Measurements from ENCODE around the gene PODXL. TPM values are rescaled to one million over a fixed set of nuclear protein-coding genes. Genes with fewer than 3 reads are reported as not detected.

The PODXL gene
- total and polyA plus RNA-seq, 2 donors (not counting 3 experiments of a cell fraction or from before 2014, with no cell fraction given), result 86.4 to 156 TPM

DNA sequence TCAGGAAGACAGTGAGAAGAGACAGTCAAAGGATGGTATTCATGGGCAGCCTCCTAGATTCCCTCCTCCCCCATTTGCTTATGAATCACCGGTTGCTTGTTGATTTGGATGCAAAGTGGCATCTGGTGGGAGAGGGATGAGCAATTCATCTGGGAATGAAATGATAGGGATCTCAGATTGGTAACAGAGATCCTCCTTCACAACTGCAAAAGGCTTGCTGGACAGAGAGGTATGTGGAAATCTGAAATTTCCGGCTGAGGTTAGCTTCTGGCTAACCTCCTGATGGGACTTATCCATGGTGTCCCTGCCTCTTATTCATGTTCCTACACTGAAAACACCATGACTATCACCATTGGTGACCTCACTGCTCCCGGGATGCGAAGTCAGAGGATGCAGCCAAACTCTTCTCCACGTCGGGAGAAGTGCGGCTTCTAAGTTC, 48.4 kb upstream of the PODXL start:
- Histone ChIP-seq H3K79me2 (ENCODE audit: control insufficient read depth, insufficient read depth, low read length) (no peaks in the 10 kb centered on the region), H3K9me3 (replicated peaks; ENCODE audit: control insufficient read depth, insufficient read depth, low read length) (no peaks in the 10 kb centered on the region), H3K4me2 (ENCODE audit: insufficient read depth, low read length) (no peak overlapping the region), H3K4me1 (ENCODE audit: control insufficient read depth, extremely low read depth, insufficient read depth, low read length) (no peaks in the 10 kb centered on the region), H3K4me3 (replicated peaks in 1 of 3; ENCODE audit: insufficient read depth in 1 of 3, low read depth in 1 of 3, low read length in 3 of 3) (no peak overlapping the region), H3K9me1 (replicated peaks; ENCODE audit: control insufficient read depth, extremely low read depth, insufficient read depth, low read length) (no peaks in the 10 kb centered on the region), H3K27me3 (ENCODE audit: control insufficient read depth in 2 of 2, insufficient read depth in 2 of 2, low read length in 2 of 2) (peaks cover 0 to 7% of the 10 kb centered on the region in 2 experiments), H3K27ac (ENCODE audit: insufficient read depth, low read depth, low read length) (no peak overlapping the region), H3K9ac (replicated peaks; ENCODE audit: extremely low read depth, insufficient read depth, low read length) (no peak overlapping the region), H4K20me1 (replicated peaks; ENCODE audit: control insufficient read depth, extremely low read depth, insufficient read depth, low read length) (no peaks in the 10 kb centered on the region), H2AFZ (ENCODE audit: low read depth, low read length) (no peak overlapping the region), H3K36me3 (ENCODE audit: control insufficient read depth in 2 of 2, extremely low read depth in 1 of 2, insufficient read depth in 2 of 2, low read length in 2 of 2) (no peaks in the 10 kb centered on the region)
- TF ChIP-seq, protein P1, sequence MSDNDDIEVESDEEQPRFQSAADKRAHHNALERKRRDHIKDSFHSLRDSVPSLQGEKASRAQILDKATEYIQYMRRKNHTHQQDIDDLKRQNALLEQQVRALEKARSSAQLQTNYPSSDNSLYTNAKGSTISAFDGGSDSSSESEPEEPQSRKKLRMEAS (IDR thresholded peaks at IDR 0.05; ENCODE audit: insufficient read depth, insufficient read length), result no peak
- TF ChIP-seq, protein P2, sequence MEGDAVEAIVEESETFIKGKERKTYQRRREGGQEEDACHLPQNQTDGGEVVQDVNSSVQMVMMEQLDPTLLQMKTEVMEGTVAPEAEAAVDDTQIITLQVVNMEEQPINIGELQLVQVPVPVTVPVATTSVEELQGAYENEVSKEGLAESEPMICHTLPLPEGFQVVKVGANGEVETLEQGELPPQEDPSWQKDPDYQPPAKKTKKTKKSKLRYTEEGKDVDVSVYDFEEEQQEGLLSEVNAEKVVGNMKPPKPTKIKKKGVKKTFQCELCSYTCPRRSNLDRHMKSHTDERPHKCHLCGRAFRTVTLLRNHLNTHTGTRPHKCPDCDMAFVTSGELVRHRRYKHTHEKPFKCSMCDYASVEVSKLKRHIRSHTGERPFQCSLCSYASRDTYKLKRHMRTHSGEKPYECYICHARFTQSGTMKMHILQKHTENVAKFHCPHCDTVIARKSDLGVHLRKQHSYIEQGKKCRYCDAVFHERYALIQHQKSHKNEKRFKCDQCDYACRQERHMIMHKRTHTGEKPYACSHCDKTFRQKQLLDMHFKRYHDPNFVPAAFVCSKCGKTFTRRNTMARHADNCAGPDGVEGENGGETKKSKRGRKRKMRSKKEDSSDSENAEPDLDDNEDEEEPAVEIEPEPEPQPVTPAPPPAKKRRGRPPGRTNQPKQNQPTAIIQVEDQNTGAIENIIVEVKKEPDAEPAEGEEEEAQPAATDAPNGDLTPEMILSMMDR (IDR thresholded peaks at IDR 0.05; ENCODE audit: extremely low read depth in 1 of 2, insufficient read depth in 1 of 2, low read depth in 1 of 2, low read length in 2 of 2), result no peak
- TF ChIP-seq MYC (IDR thresholded peaks at IDR 0.05; ENCODE audit: low read depth, low read length) (no peak), POLR2AphosphoS5 (IDR thresholded peaks at IDR 0.05; ENCODE audit: insufficient read depth, low read depth, low read length) (no peak), POLR2A (IDR thresholded peaks at IDR 0.05; ENCODE audit: low read depth, low read length) (no peak), EZH2 (IDR thresholded peaks at IDR 0.05; ENCODE audit: borderline replicate concordance, low read depth, low read length, severe bottlenecking) (no peak), GATA2 (IDR thresholded peaks at IDR 0.05; ENCODE audit: insufficient read depth, insufficient read length, low read depth, low read length) (no peak), JUN (IDR thresholded peaks at IDR 0.05; ENCODE audit: borderline replicate concordance, insufficient read depth, insufficient read length, low read depth) (no peak), FOS (IDR thresholded peaks at IDR 0.05; ENCODE audit: borderline replicate concordance, insufficient read depth, low read length) (no peak)
- POLR2A ChIA-PET, result no interaction called here
- no TSS peak for BruUV-seq (replicated peaks)
- intact Hi-C loops (cut with micrococcal nuclease) (no loop called here), dilution Hi-C loops (cut with MboI; ENCODE audit: extremely low pct_ligation_motif_present, low sequenced_read_pairs) (no loop called here)
- DNase-seq (ENCODE audit: low read depth, low spot score) (no peak), FAIRE-seq (no peak)
- CTCF ChIA-PET, result interaction anchor here (1.2 kb wide), 1 partner anchor 12 kb away, joined by 4 read pairs; no protein-coding TSS in a partner anchor

All from endothelial cell of umbilical vein (primary cell).